DND-41 (cell line): Measurements from ENCODE around the gene SERPING1.

Experiments used
- ATAC-seq: fragments of 200-7000 bp; cut with Tn5 transposase; 3 replicates; pipeline ENCODE4 v1.9.1; 2021; ENCODE audit warnings: low read depth; ENCODE audit not compliant: insufficient read depth
- DNase-seq: peaks from one replicate; pipeline ENCODE4 v3.0.0-alpha.2; 2020
- H2AFZ ChIP-seq: 2 replicates; pipeline ENCODE4 v1.6.0; 2012; ENCODE audit warnings: low read depth, low read length
- H3K27ac ChIP-seq: 2 replicates; pipeline ENCODE4 v1.5.1; 2012; ENCODE audit warnings: low read length, inconsistent platforms
- H3K27me3 ChIP-seq: fragments of 200-600 bp; sonication (generic); 2 replicates; pipeline ENCODE4 v1.6.0; 2012; ENCODE audit warnings: low read length, mild to moderate bottlenecking, inconsistent platforms; ENCODE audit not compliant: insufficient read depth, poor library complexity
- H3K36me3 ChIP-seq: 2 replicates; pipeline ENCODE4 v1.5.1; 2012; ENCODE audit warnings: low read length, inconsistent platforms; ENCODE audit not compliant: insufficient read depth
- H3K4me1 ChIP-seq: 2 replicates; pipeline ENCODE4 v1.5.1; 2012; ENCODE audit warnings: mild to moderate bottlenecking, low read length; ENCODE audit not compliant: insufficient read depth
- H3K4me2 ChIP-seq: 2 replicates; pipeline ENCODE4 v1.6.0; 2012; ENCODE audit warnings: mild to moderate bottlenecking, moderate library complexity, low read length, inconsistent platforms; ENCODE audit not compliant: insufficient read depth
- H3K4me3 ChIP-seq, 2 experiments: fragments of 200-600 bp in 1 of 2; shearing (Covaris generic) in 1 of 2; 2 replicates each; pipeline ENCODE4 v1.5.1; 2012 to 2016; ENCODE audit warnings: inconsistent platforms in 2 of 2, low read length in 2 of 2, mild to moderate bottlenecking in 2 of 2, low read depth in 1 of 2, moderate library complexity in 1 of 2
- H3K79me2 ChIP-seq: 2 replicates; pipeline ENCODE4 v1.6.0; 2012; ENCODE audit warnings: low read length, inconsistent platforms; ENCODE audit not compliant: insufficient read depth
- H3K9ac ChIP-seq: 2 replicates; pipeline ENCODE4 v1.6.0; 2012; ENCODE audit warnings: low read depth, mild to moderate bottlenecking, inconsistent platforms, low read length, moderate library complexity
- H3K9me3 ChIP-seq: 2 replicates; pipeline ENCODE4 v1.5.1; 2012; ENCODE audit warnings: low read length, moderate library complexity, mild to moderate bottlenecking, inconsistent platforms; ENCODE audit not compliant: insufficient read depth, severe bottlenecking
- H4K20me1 ChIP-seq: 2 replicates; pipeline ENCODE4 v1.6.0; 2012; ENCODE audit warnings: low read length; ENCODE audit not compliant: insufficient read depth
- EZH2 ChIP-seq: IDR thresholded peaks from 3 replicates; pipeline ENCODE4 v1.6.1; 2012; ENCODE audit warnings: borderline replicate concordance, low read depth, mild to moderate bottlenecking, moderate library complexity, low read length, inconsistent platforms; ENCODE audit not compliant: severe bottlenecking
- TF ChIP-seq, protein P1 (sequence below): IDR thresholded peaks from 2 replicates; pipeline ENCODE4 v1.5.1; 2012; ENCODE audit warnings: borderline replicate concordance, low read length, moderate library complexity, mild to moderate bottlenecking; ENCODE audit not compliant: poor library complexity, severe bottlenecking; ENCODE audit errors: extremely low read depth

The SERPING1 gene

DNA sequence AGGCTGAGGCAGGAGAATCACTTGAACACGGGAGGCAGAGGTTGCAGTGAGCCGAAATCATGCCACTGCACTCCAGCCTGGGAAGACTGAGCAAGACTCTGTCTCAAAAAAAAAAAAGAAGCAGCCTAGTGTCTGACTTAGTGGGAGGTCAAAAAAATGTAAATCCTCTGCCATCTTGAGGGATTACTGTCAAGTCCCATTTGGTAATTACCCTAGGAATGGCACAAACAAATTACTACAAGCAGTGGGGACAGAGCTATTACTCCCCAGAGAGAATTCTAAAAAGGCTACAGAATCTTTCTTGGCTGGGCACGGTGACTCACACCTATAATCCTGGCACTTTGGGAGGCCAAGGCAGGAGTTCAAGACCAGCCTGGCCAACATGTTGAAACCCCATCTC lies 3.8 kb downstream of the SERPING1 start:
- H3K27ac ChIP-seq: no peak overlapping the region
- no peaks in the 10 kb centered on the region for H3K9me3 ChIP-seq
- no peaks in the 10 kb centered on the region for H3K36me3 ChIP-seq
- DNase-seq (no peak), ATAC-seq (no peak)
- no peaks in the 10 kb centered on the region for H3K27me3 ChIP-seq
- no peak overlapping the region for H3K4me2 ChIP-seq
- H2AFZ ChIP-seq: no peak overlapping the region
- no peaks in the 10 kb centered on the region for H4K20me1 ChIP-seq
- no peak overlapping the region for H3K9ac ChIP-seq
- peaks cover 22% of the 10 kb centered on the region for H3K4me1 ChIP-seq
- H3K79me2 ChIP-seq: no peaks in the 10 kb centered on the region
- TF ChIP-seq EZH2: no peak
- H3K4me3 ChIP-seq: no peak overlapping the region

DNA sequence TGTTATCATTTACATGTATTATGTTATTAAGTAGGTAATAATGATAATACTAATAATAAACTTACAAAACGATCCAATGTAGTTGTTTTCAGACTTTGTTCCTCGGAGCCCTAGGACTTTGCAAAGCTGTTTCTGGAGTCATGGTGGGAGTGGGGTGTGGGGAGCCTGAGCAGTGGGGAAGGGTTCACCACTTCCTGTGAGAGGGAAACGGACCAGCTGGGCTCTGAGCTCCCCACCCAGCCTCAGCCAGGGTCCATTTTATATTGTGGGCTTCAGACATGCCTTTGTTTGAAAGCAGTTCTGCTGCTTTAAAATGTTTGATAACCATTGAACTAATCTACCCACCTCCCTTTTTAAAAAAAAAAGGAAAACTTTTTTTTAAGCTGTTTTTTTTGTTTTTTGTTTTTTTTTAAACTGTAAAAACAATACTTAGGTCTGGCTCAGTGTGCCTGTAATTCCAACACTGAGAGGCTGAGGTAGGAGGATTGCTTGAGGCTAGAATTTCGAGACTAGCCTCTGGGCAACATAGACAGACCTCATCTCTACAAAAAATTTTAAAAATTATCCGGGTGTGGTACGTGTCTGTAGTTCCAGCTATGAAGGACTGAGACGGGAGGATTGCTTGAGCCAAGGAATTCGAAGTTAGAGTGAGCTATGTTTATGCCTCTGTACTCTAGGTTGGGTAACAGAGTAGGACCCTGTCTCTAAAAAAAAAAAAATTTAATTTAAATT lies 7.0 kb downstream of the SERPING1 start:
- DNase-seq (peak; percentile 89), ATAC-seq (peak; percentile 98)
- H3K4me1 ChIP-seq: peaks cover 22% of the 10 kb centered on the region
- no peaks in the 10 kb centered on the region for H3K36me3 ChIP-seq
- no peak for TF ChIP-seq EZH2
- TF ChIP-seq, protein P1, sequence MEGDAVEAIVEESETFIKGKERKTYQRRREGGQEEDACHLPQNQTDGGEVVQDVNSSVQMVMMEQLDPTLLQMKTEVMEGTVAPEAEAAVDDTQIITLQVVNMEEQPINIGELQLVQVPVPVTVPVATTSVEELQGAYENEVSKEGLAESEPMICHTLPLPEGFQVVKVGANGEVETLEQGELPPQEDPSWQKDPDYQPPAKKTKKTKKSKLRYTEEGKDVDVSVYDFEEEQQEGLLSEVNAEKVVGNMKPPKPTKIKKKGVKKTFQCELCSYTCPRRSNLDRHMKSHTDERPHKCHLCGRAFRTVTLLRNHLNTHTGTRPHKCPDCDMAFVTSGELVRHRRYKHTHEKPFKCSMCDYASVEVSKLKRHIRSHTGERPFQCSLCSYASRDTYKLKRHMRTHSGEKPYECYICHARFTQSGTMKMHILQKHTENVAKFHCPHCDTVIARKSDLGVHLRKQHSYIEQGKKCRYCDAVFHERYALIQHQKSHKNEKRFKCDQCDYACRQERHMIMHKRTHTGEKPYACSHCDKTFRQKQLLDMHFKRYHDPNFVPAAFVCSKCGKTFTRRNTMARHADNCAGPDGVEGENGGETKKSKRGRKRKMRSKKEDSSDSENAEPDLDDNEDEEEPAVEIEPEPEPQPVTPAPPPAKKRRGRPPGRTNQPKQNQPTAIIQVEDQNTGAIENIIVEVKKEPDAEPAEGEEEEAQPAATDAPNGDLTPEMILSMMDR: no peak
- H3K9ac ChIP-seq: peak overlapping the region; percentile 55
- H3K9me3 ChIP-seq: no peaks in the 10 kb centered on the region
- no peaks in the 10 kb centered on the region for H4K20me1 ChIP-seq
- H2AFZ ChIP-seq: peak overlapping the region; percentile 60
- H3K4me3 ChIP-seq: 0 out of 4 replicates have a peak overlapping the region, but pooled peaks of 1 of the 2 experiments have one; percentile 12
- peak overlapping the region; percentile 84 for H3K27ac ChIP-seq
- no peaks in the 10 kb centered on the region for H3K79me2 ChIP-seq
- peak overlapping the region; percentile 56 for H3K4me2 ChIP-seq
- H3K27me3 ChIP-seq: no peaks in the 10 kb centered on the region

DNA sequence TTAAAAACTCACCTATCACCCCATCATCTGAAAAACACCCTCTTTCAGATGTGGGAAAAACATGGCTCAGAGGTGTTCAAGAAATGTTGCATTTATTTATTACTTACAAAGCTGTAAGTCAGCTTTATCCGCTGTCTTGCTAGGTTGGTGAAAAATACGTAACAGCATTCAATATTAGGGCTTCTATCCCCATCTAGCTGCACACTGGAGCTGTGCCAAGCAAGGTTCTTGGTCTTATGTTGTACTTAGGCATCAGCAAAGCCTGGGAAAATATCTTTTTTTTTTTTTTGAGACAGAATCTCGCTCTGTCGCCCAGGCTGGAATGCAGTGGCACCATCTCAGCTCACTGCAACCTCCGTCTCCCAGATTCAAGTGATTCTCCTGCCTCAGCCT lies 7.5 kb downstream of the SERPING1 start:
- TF ChIP-seq, protein P1: peak; percentile 63
- no peak for TF ChIP-seq EZH2
- H2AFZ ChIP-seq: no peak overlapping the region
- H3K4me2 ChIP-seq: no peak overlapping the region
- no peaks in the 10 kb centered on the region for H3K27me3 ChIP-seq
- no peaks in the 10 kb centered on the region for H3K9me3 ChIP-seq
- no peak overlapping the region for H3K4me3 ChIP-seq
- H3K27ac ChIP-seq: peak overlapping the region; percentile 84
- peak overlapping the region; percentile 55; the same call in 1 of the 2 replicates for H3K9ac ChIP-seq
- peak; percentile 49 for DNase-seq
- H3K79me2 ChIP-seq: no peaks in the 10 kb centered on the region
- ATAC-seq: peak; percentile 19; the same call in 2 of the 3 replicates
- H3K36me3 ChIP-seq: no peaks in the 10 kb centered on the region
- no peaks in the 10 kb centered on the region for H4K20me1 ChIP-seq
- peaks cover 22% of the 10 kb centered on the region for H3K4me1 ChIP-seq

DNA sequence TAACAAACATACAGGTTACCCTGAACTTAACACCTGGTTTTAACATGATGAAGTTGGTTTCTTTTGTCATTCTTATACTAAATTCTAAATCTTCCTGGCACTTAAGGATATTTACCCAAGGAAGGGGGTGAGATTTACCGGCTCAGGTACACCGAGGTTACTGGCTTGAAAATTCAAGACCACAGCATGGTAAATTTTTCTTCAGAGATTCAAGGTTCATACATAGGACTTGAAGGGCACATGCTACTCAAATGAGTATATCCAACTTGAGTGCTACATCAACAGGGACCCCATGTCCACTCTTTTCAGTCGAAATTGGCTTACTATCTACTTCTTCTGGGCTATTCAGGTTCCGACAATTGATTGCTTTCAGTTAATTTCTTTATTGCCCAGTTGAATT lies 12.7 kb downstream of the SERPING1 start:
- ATAC-seq (no peak), DNase-seq (no peak)
- no peaks in the 10 kb centered on the region for H4K20me1 ChIP-seq
- TF ChIP-seq, protein P1: no peak
- TF ChIP-seq EZH2: no peak
- no peak overlapping the region for H2AFZ ChIP-seq
- H3K79me2 ChIP-seq: no peaks in the 10 kb centered on the region
- H3K27me3 ChIP-seq: no peaks in the 10 kb centered on the region
- no peak overlapping the region for H3K4me3 ChIP-seq
- H3K9me3 ChIP-seq: no peaks in the 10 kb centered on the region
- peaks cover under 1% of the 10 kb centered on the region for H3K4me1 ChIP-seq
- no peak overlapping the region for H3K27ac ChIP-seq
- no peak overlapping the region for H3K4me2 ChIP-seq
- no peak overlapping the region for H3K9ac ChIP-seq
- H3K36me3 ChIP-seq: no peaks in the 10 kb centered on the region
